GM19351 (cell line): ENCODE measurements around the gene GPC5.
"Not testable (repeated sequence)": the region's sequence is repeated elsewhere in the genome, so short reads cannot be mapped to it uniquely, and the experiment has no call there.

Experiments
- ATAC-seq: cut with Tn5 transposase; IDR thresholded peaks from one replicate; pipeline ENCODE4 v1.9.1; 2021; ENCODE audit warnings: mild to moderate bottlenecking, moderate library complexity; ENCODE audit not compliant: unreplicated experiment

The GPC5 gene

GRCh38 chr13:91816263-91816807 lies 417.9 kb downstream of the GPC5 start:
- no peak for ATAC-seq

GRCh38 chr13:91817250-91817649 lies 418.8 kb downstream of the GPC5 start:
- no peak for ATAC-seq

- no peak for ATAC-seq
Observed at GRCh38 chr13:91824416-91824815, 426.0 kb downstream of the GPC5 start.

GRCh38 chr13:91825516-91825915 lies 427.1 kb downstream of the GPC5 start:
- ATAC-seq = no peak

GRCh38 chr13:91836553-91836952 lies 438.1 kb downstream of the GPC5 start:
- ATAC-seq = no peak

GRCh38 chr13:91845612-91846011 lies 447.2 kb downstream of the GPC5 start:
- ATAC-seq = no peak

- no peak for ATAC-seq
Observed at GRCh38 chr13:91863699-91864098, 465.3 kb downstream of the GPC5 start.

- no peak for ATAC-seq
Observed at GRCh38 chr13:91868351-91868750, 469.9 kb downstream of the GPC5 start.

GRCh38 chr13:91878491-91878890 lies 480.1 kb downstream of the GPC5 start:
- ATAC-seq = no peak

- ATAC-seq = no peak
Observed at GRCh38 chr13:91879360-91879759, 480.9 kb downstream of the GPC5 start.

GRCh38 chr13:91882918-91883317 lies 484.5 kb downstream of the GPC5 start:
- ATAC-seq = no peak

GRCh38 chr13:91889641-91890040 lies 491.2 kb downstream of the GPC5 start:
- ATAC-seq = no peak

- no peak for ATAC-seq
Observed at GRCh38 chr13:91891141-91891540, 492.7 kb downstream of the GPC5 start.

- no peak for ATAC-seq
Observed at GRCh38 chr13:91893040-91893439, 494.6 kb downstream of the GPC5 start.

- ATAC-seq = no peak
Observed at GRCh38 chr13:91894316-91894715, 495.9 kb downstream of the GPC5 start.

GRCh38 chr13:91896547-91896946 lies 498.1 kb downstream of the GPC5 start:
- ATAC-seq = no peak

- not testable (repeated sequence) for ATAC-seq
Observed at GRCh38 chr13:91898986-91899385, 500.6 kb downstream of the GPC5 start.

- no peak for ATAC-seq
Observed at GRCh38 chr13:91902291-91902690, 503.9 kb downstream of the GPC5 start.

- ATAC-seq = peak; percentile 82
Observed at GRCh38 chr13:91904005-91904404, 505.6 kb downstream of the GPC5 start.

GRCh38 chr13:91904597-91904996 lies 506.2 kb downstream of the GPC5 start:
- ATAC-seq = peak; percentile 42

- no peak for ATAC-seq
Observed at GRCh38 chr13:91907398-91907797, 509.0 kb downstream of the GPC5 start.

- no peak for ATAC-seq
Observed at GRCh38 chr13:91909617-91910016, 511.2 kb downstream of the GPC5 start.

GRCh38 chr13:91922969-91923592 lies 524.7 kb downstream of the GPC5 start:
- no peak for ATAC-seq
